Progenitor cell of endocrine pancreas (in vitro differentiated cells): ENCODE data around the gene JOSD2. TPM values are rescaled to one million over a fixed set of nuclear protein-coding genes. Genes with fewer than 3 reads are reported as not detected.

ENCODE experiments used
- DNase-seq: peaks from one replicate; pipeline ENCODE4 v3.0.0; 2021; ENCODE audit warnings: low spot score; ENCODE audit not compliant: unreplicated experiment
- H3K27ac Mint-ChIP-seq: 2 replicates; pipeline ENCODE4 v1.8.0; 2021; ENCODE audit warnings: mild to moderate bottlenecking, moderate library complexity, mixed read lengths
- H3K27me3 Mint-ChIP-seq: 2 replicates; pipeline ENCODE4 v1.8.0; 2021; ENCODE audit warnings: mixed read lengths
- H3K36me3 Mint-ChIP-seq: 2 replicates; pipeline ENCODE4 v1.8.0; 2022; ENCODE audit warnings: mixed read lengths; ENCODE audit not compliant: insufficient read depth
- H3K4me1 Mint-ChIP-seq: 2 replicates; pipeline ENCODE4 v1.8.0; 2021; ENCODE audit warnings: low read depth, mixed read lengths
- H3K4me3 Mint-ChIP-seq: 2 replicates; pipeline ENCODE4 v1.8.0; 2021; ENCODE audit warnings: low read depth, mild to moderate bottlenecking, moderate library complexity, mixed read lengths
- H3K9me3 Mint-ChIP-seq: 2 replicates; pipeline ENCODE4 v1.8.0; 2021; ENCODE audit warnings: low read depth, mixed read lengths
- CTCF ChIP-seq: fragments of 200-600 bp; sonication (generic); IDR thresholded peaks from one replicate; pipeline ENCODE4 v1.5.0; 2021; ENCODE audit warnings: antibody characterized with exemption, mild to moderate bottlenecking; ENCODE audit not compliant: unreplicated experiment
- total RNA-seq: library from RNA; stranded (reverse); gene quantifications from 2 replicates; pipeline ENCODE4 v1.2.1, GENCODE V29; 2021

JOSD2 gene
- total RNA-seq, 1 donor from 2014 or later, result 13.1 TPM

GRCh38 chr19:50465000-50465399 lies 46.0 kb downstream of the JOSD2 start:
- no peak for TF ChIP-seq CTCF
- peak overlapping the region; percentile 52 for H3K27ac Mint-ChIP-seq
- DNase-seq, result no peak
- no peaks in the 10 kb centered on the region for H3K27me3 Mint-ChIP-seq
- H3K36me3 Mint-ChIP-seq, result no peaks in the 10 kb centered on the region
- no peak overlapping the region for H3K4me3 Mint-ChIP-seq
- H3K9me3 Mint-ChIP-seq, result no peaks in the 10 kb centered on the region
- peaks cover 4% of the 10 kb centered on the region for H3K4me1 Mint-ChIP-seq

GRCh38 chr19:50464348-50464747 lies 46.6 kb downstream of the JOSD2 start:
- no peak for TF ChIP-seq CTCF
- no peaks in the 10 kb centered on the region for H3K27me3 Mint-ChIP-seq
- no peaks in the 10 kb centered on the region for H3K36me3 Mint-ChIP-seq
- H3K9me3 Mint-ChIP-seq, result no peaks in the 10 kb centered on the region
- H3K4me1 Mint-ChIP-seq, result peaks cover 4% of the 10 kb centered on the region
- no peak overlapping the region for H3K27ac Mint-ChIP-seq
- no peak for DNase-seq
- H3K4me3 Mint-ChIP-seq, result no peak overlapping the region

- Mint-ChIP-seq H3K9me3 (no peaks in the 10 kb centered on the region), H3K27me3 (no peaks in the 10 kb centered on the region)
Observed at GRCh38 chr19:50462970-50463369, 48.0 kb downstream of the JOSD2 start.

GRCh38 chr19:50461066-50461875 lies 49.7 kb downstream of the JOSD2 start:
- H3K36me3 Mint-ChIP-seq, result no peaks in the 10 kb centered on the region
- H3K9me3 Mint-ChIP-seq, result no peaks in the 10 kb centered on the region
- DNase-seq, result peak; percentile 39
- H3K27me3 Mint-ChIP-seq, result peaks cover 4% of the 10 kb centered on the region
- peak; percentile 80 for TF ChIP-seq CTCF
- no peak overlapping the region for H3K27ac Mint-ChIP-seq
- no peak overlapping the region for H3K4me3 Mint-ChIP-seq
- peaks cover 4% of the 10 kb centered on the region for H3K4me1 Mint-ChIP-seq

More at GRCh38 chr19:50462970-50463369, 48.0 kb downstream of the JOSD2 start:
- no peaks in the 10 kb centered on the region for H3K36me3 Mint-ChIP-seq
- no peak for TF ChIP-seq CTCF
- peaks cover 4% of the 10 kb centered on the region for H3K4me1 Mint-ChIP-seq
- no peak overlapping the region for H3K4me3 Mint-ChIP-seq
- H3K27ac Mint-ChIP-seq, result no peak overlapping the region
- DNase-seq, result no peak

- Mint-ChIP-seq H3K4me1 (no peaks in the 10 kb centered on the region), H3K4me3 (no peak overlapping the region), H3K36me3 (no peaks in the 10 kb centered on the region), H3K9me3 (no peaks in the 10 kb centered on the region), H3K27me3 (peaks cover 4% of the 10 kb centered on the region), H3K27ac (no peak overlapping the region)
- DNase-seq, result no peak
- no peak for TF ChIP-seq CTCF
Observed at GRCh38 chr19:50460161-50460765, 50.7 kb downstream of the JOSD2 start.
